ENCODE data around the gene LRRC27.
"Not testable (repeated sequence)": the region's sequence is repeated elsewhere in the genome, so short reads cannot be mapped to it uniquely, and the experiment has no call there.

Gene LRRC27

GRCh38 chr10:132293813-132294520 is 38.0 kb upstream of the LRRC27 start:
- Histone ChIP-seq H3K9ac (ENCODE audit: low read depth in 1 of 2, low read length in 2 of 2) (no peak overlapping the region), H3K27ac (ENCODE audit: low read depth, low read length) (no peak overlapping the region), H3K4me3 (ENCODE audit: low read depth in 1 of 2, low read length in 2 of 2) (no peak overlapping the region), H3K27me3 (ENCODE audit: control insufficient read depth in 1 of 2, insufficient read depth in 2 of 2, low read length in 2 of 2) (no peaks in the 10 kb centered on the region), H3K36me3 (ENCODE audit: control insufficient read depth in 1 of 2, insufficient read depth in 2 of 2, low read length in 2 of 2) (no peaks in the 10 kb centered on the region), H3K9me3 (ENCODE audit: control insufficient read depth in 1 of 2, low read length in 2 of 2) (no peaks in the 10 kb centered on the region), H3K4me1 (ENCODE audit: control insufficient read depth in 1 of 2, insufficient read depth in 2 of 2, low read length in 2 of 2) (no peaks in the 10 kb centered on the region)

- no peaks in the 10 kb centered on the region for H3K9me3 ChIP-seq (ENCODE audit: control insufficient read depth in 1 of 2, low read length in 2 of 2)
- no peaks in the 10 kb centered on the region for H3K4me1 ChIP-seq (ENCODE audit: control insufficient read depth in 1 of 2, insufficient read depth in 2 of 2, low read length in 2 of 2)
- H3K9ac ChIP-seq (ENCODE audit: low read depth in 1 of 2, low read length in 2 of 2): no peak overlapping the region
- no peaks in the 10 kb centered on the region for H3K27me3 ChIP-seq (ENCODE audit: control insufficient read depth in 1 of 2, insufficient read depth in 2 of 2, low read length in 2 of 2)
- H3K36me3 ChIP-seq (ENCODE audit: control insufficient read depth in 1 of 2, insufficient read depth in 2 of 2, low read length in 2 of 2): no peaks in the 10 kb centered on the region
- H3K27ac ChIP-seq (ENCODE audit: low read depth, low read length): no peak overlapping the region
- no peak overlapping the region for H3K4me3 ChIP-seq (ENCODE audit: low read depth in 1 of 2, low read length in 2 of 2)
Measured at GRCh38 chr10:132294561-132295318, 37.3 kb upstream of the LRRC27 start.

GRCh38 chr10:132295481-132295880 is 36.5 kb upstream of the LRRC27 start:
- not testable (repeated sequence) for H3K27me3 ChIP-seq (ENCODE audit: control insufficient read depth in 1 of 2, insufficient read depth in 2 of 2, low read length in 2 of 2); H3K4me1 ChIP-seq (ENCODE audit: control insufficient read depth in 1 of 2, insufficient read depth in 2 of 2, low read length in 2 of 2); H3K27ac ChIP-seq (ENCODE audit: low read depth, low read length); H3K9ac ChIP-seq (ENCODE audit: low read depth in 1 of 2, low read length in 2 of 2); H3K36me3 ChIP-seq (ENCODE audit: control insufficient read depth in 1 of 2, insufficient read depth in 2 of 2, low read length in 2 of 2); H3K4me3 ChIP-seq (ENCODE audit: low read depth in 1 of 2, low read length in 2 of 2); H3K9me3 ChIP-seq (ENCODE audit: control insufficient read depth in 1 of 2, low read length in 2 of 2)

GRCh38 chr10:132296666-132297443 is 35.1 kb upstream of the LRRC27 start:
- no peaks in the 10 kb centered on the region for H3K27me3 ChIP-seq (ENCODE audit: control insufficient read depth in 1 of 2, insufficient read depth in 2 of 2, low read length in 2 of 2)

GRCh38 chr10:132297526-132297925 is 34.5 kb upstream of the LRRC27 start:
- H3K4me1 ChIP-seq (ENCODE audit: control insufficient read depth in 1 of 2, insufficient read depth in 2 of 2, low read length in 2 of 2): no peaks in the 10 kb centered on the region
- H3K4me3 ChIP-seq (ENCODE audit: low read depth in 1 of 2, low read length in 2 of 2): no peak overlapping the region
- H3K27me3 ChIP-seq (ENCODE audit: control insufficient read depth in 1 of 2, insufficient read depth in 2 of 2, low read length in 2 of 2): no peaks in the 10 kb centered on the region

More at GRCh38 chr10:132296666-132297443, 35.1 kb upstream of the LRRC27 start:
- no peak overlapping the region for H3K9ac ChIP-seq (ENCODE audit: low read depth in 1 of 2, low read length in 2 of 2)
- H3K4me3 ChIP-seq (ENCODE audit: low read depth in 1 of 2, low read length in 2 of 2): no peak overlapping the region
- H3K36me3 ChIP-seq (ENCODE audit: control insufficient read depth in 1 of 2, insufficient read depth in 2 of 2, low read length in 2 of 2): no peaks in the 10 kb centered on the region
- H3K9me3 ChIP-seq (ENCODE audit: control insufficient read depth in 1 of 2, low read length in 2 of 2): no peaks in the 10 kb centered on the region
- H3K27ac ChIP-seq (ENCODE audit: low read depth, low read length): no peak overlapping the region
- no peaks in the 10 kb centered on the region for H3K4me1 ChIP-seq (ENCODE audit: control insufficient read depth in 1 of 2, insufficient read depth in 2 of 2, low read length in 2 of 2)

GRCh38 chr10:132298038-132298881 is 33.7 kb upstream of the LRRC27 start:
- H3K9ac ChIP-seq (ENCODE audit: low read depth in 1 of 2, low read length in 2 of 2): no peak overlapping the region
- no peaks in the 10 kb centered on the region for H3K27me3 ChIP-seq (ENCODE audit: control insufficient read depth in 1 of 2, insufficient read depth in 2 of 2, low read length in 2 of 2)
- no peak overlapping the region for H3K27ac ChIP-seq (ENCODE audit: low read depth, low read length)
- no peaks in the 10 kb centered on the region for H3K9me3 ChIP-seq (ENCODE audit: control insufficient read depth in 1 of 2, low read length in 2 of 2)
- H3K4me1 ChIP-seq (ENCODE audit: control insufficient read depth in 1 of 2, insufficient read depth in 2 of 2, low read length in 2 of 2): no peaks in the 10 kb centered on the region
- H3K36me3 ChIP-seq (ENCODE audit: control insufficient read depth in 1 of 2, insufficient read depth in 2 of 2, low read length in 2 of 2): no peaks in the 10 kb centered on the region
- no peak overlapping the region for H3K4me3 ChIP-seq (ENCODE audit: low read depth in 1 of 2, low read length in 2 of 2)

More at GRCh38 chr10:132297526-132297925, 34.5 kb upstream of the LRRC27 start:
- Histone ChIP-seq H3K36me3 (ENCODE audit: control insufficient read depth in 1 of 2, insufficient read depth in 2 of 2, low read length in 2 of 2) (no peaks in the 10 kb centered on the region), H3K9me3 (ENCODE audit: control insufficient read depth in 1 of 2, low read length in 2 of 2) (no peaks in the 10 kb centered on the region), H3K27ac (ENCODE audit: low read depth, low read length) (no peak overlapping the region), H3K9ac (ENCODE audit: low read depth in 1 of 2, low read length in 2 of 2) (no peak overlapping the region)

- Histone ChIP-seq H3K27me3 (ENCODE audit: control insufficient read depth in 1 of 2, insufficient read depth in 2 of 2, low read length in 2 of 2) (no peaks in the 10 kb centered on the region), H3K36me3 (ENCODE audit: control insufficient read depth in 1 of 2, insufficient read depth in 2 of 2, low read length in 2 of 2) (no peaks in the 10 kb centered on the region), H3K4me1 (ENCODE audit: control insufficient read depth in 1 of 2, insufficient read depth in 2 of 2, low read length in 2 of 2) (no peaks in the 10 kb centered on the region), H3K4me3 (ENCODE audit: low read depth in 1 of 2, low read length in 2 of 2) (no peak overlapping the region), H3K9me3 (ENCODE audit: control insufficient read depth in 1 of 2, low read length in 2 of 2) (no peaks in the 10 kb centered on the region), H3K9ac (ENCODE audit: low read depth in 1 of 2, low read length in 2 of 2) (no peak overlapping the region), H3K27ac (ENCODE audit: low read depth, low read length) (no peak overlapping the region)
Measured at GRCh38 chr10:132299371-132300336, 32.3 kb upstream of the LRRC27 start.

- Histone ChIP-seq H3K27me3 (ENCODE audit: control insufficient read depth in 1 of 2, insufficient read depth in 2 of 2, low read length in 2 of 2) (peaks cover 1% of the 10 kb centered on the region in 2 donors), H3K27ac (ENCODE audit: low read depth, low read length) (no peak overlapping the region), H3K4me3 (ENCODE audit: low read depth in 1 of 2, low read length in 2 of 2) (no peak overlapping the region), H3K36me3 (ENCODE audit: control insufficient read depth in 1 of 2, insufficient read depth in 2 of 2, low read length in 2 of 2) (no peaks in the 10 kb centered on the region), H3K9me3 (ENCODE audit: control insufficient read depth in 1 of 2, low read length in 2 of 2) (no peaks in the 10 kb centered on the region), H3K9ac (ENCODE audit: low read depth in 1 of 2, low read length in 2 of 2) (no peak overlapping the region), H3K4me1 (ENCODE audit: control insufficient read depth in 1 of 2, insufficient read depth in 2 of 2, low read length in 2 of 2) (no peaks in the 10 kb centered on the region)
Measured at GRCh38 chr10:132300582-132300981, 31.4 kb upstream of the LRRC27 start.

Data from duodenal mucosa (tissue), 2 donors.